NCI-H187 (cell line): Measurements from ENCODE around the gene KLF11.

Source experiments
- DNase-seq, 2 experiments: peaks; one replicate each; lab custom pipeline; 2025; lab: John Stamatoyannopoulos, UW

Gene KLF11

GRCh38 chr2:10043256-10043905 lies at the start of gene KLF11:
KLF11 (plus strand) TSS chr2:10043550; CDS start chr2:10043717, 167 bp downstream.
- DNase-seq = peak; percentile 97 to 98

DNA sequence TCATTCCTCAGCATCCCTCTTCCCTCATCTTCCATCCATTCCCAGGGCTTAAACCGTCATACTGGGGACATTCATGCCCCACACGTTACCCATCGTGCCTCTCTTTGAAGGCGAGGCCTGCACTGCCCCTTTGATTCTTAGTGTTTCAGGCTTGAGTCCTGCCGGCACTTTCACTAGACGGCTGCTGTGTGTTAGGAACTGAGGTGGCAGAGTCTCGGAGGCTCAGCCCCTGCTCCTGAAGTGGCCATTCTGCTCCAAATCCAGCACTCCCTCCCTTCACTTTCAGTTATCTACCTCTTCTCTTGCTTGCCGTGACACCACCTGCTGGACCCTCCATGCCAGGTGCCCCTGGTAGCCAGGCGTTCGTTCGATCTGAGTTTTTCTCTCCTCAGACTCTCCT lies 48.9 kb upstream of the KLF11 start:
- no peak for DNase-seq

DNA sequence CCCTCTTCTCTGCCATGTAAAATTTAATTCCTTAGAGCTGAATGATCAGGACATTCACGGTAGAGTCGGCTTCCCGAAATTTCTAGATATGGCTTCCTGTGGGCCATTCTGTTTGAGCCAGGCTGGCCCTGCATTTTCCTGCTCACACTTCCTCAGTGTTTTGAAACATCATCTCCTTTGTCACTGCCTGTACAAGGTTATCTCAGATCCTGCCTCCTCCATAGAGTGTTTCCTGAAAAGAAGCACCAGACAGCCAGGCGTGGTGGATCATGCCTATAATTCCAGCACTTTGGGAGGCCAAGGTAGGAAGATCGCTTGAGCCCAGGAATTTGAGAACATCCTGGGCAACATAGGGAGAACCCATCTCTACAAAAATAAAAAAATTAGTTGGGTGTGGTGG lies 48.3 kb upstream of the KLF11 start:
- DNase-seq = no peak

GRCh38 chr2:9996321-9996720 lies 47.0 kb upstream of the KLF11 start:
- no peak for DNase-seq

DNA sequence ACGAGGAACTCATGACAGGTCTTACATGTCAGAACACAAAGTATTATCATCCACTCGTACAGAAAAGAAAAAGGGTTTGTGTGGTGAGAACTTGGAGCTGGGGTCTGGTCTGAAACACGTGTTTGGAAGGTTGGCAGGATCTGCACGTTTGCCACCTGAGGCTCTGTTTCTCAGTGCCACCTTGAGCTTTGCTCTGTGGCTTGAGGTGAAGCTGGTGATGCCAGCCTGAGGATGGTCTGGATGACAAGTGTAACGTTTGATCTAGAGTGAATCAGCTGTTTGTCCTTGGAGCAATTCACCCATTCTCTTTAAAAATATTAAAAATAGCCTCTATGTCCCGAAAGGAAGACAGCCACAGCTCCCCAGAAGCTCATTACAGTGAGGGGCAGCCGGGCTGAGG lies 45.4 kb upstream of the KLF11 start:
- DNase-seq = no peak

DNA sequence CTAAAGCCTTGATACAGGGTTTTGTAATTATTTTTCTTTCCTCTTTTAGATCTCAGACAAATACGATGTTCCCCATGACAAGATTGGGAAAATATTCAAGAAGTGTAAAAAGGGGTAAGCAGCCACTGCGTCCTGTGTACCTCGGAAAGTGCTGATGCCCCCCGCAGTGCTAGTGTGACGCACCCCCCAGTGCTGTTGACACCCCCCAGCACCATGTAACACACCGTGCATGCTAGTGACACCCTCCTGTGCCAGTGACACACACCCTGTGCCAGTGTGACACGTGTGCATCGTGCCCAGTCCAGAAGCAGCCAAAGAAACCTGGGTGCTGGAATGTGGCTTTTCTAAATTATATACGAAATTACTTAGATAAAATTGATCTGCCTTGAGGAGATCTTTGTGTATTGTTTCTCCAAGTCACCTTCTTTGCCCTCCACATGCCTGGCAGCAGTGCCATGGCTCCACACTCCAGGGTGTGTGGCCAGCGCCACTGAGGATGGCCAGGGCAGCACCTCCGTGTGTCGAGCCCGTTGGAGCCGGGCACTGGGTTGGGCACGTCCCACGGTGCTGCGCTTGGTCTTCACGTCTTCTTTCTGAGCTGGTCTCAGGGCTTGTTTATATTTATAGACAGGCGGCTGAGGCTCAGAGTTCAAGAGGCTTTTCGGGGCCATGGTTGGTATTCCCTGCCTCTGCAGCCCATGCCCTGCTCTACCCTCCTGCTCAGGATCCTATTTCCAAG lies 44.3 kb upstream of the KLF11 start:
- DNase-seq = no peak

GRCh38 chr2:9999693-10000092 lies 43.7 kb upstream of the KLF11 start:
- no peak for DNase-seq

DNA sequence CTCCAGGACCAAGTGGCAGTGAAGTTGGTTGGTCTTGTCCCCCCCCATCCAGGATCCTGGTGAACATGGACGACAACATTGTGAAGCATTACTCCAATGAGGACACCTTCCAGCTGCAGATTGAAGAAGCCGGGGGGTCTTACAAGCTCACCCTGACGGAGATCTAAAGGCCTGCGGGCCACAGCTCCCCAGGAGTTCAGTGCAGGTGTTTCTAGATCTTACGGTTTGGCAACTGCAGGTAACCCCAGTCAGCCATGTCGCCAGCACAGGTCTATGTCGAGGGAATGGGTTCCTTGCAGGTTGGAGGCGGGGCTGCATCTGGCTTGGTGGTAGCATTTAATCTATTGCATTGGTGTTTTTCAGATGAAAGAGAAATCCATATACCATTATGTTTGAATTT lies 42.8 kb upstream of the KLF11 start:
- no peak for DNase-seq

GRCh38 chr2:10001586-10001985 lies 41.8 kb upstream of the KLF11 start:
- DNase-seq = no peak

GRCh38 chr2:10002109-10002508 lies 41.2 kb upstream of the KLF11 start:
- no peak for DNase-seq

GRCh38 chr2:10002681-10003080 lies 40.7 kb upstream of the KLF11 start:
- no peak for DNase-seq

- DNase-seq = no peak
Observed at GRCh38 chr2:10003206-10004125, 39.9 kb upstream of the KLF11 start.

DNA sequence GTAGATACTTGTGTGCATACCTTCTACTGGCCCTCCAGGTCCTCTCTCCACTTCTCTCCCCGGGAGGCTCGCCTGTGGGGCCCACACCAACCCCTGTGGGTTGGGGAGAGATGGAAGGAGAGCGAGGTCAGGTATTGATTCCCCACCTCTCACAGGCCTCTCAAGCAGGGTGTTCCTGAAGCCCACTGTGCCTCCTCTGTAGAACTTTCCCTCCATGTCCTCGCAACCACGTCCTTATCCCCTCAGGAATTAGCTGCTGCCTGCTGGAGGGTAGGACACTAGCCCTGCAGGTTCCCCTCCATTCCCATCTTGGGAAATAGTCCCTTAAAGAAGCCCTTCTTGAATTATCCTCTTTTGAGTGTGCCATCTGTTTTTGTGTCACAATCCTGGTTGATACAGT lies 38.9 kb upstream of the KLF11 start:
- DNase-seq = no peak

DNA sequence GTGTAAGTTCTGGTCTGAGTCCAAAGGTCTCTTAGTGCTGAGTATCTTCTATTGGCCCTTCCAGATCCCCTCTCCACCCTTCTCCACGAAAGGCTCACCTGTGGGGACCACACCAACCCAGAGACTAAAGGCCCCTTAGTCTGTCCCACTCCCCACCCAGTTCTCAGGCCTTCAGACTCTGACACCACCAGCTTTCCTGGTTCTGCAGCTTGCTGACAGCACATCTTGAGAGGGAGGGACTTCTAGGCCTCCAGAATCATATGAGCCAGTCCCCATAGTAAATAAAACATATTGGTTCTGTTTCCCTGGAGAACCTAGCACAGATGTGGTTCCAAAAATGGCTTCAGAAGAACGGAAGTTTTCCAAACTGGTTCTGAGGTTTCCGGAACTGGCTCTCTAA lies 38.5 kb upstream of the KLF11 start:
- no peak for DNase-seq

DNA sequence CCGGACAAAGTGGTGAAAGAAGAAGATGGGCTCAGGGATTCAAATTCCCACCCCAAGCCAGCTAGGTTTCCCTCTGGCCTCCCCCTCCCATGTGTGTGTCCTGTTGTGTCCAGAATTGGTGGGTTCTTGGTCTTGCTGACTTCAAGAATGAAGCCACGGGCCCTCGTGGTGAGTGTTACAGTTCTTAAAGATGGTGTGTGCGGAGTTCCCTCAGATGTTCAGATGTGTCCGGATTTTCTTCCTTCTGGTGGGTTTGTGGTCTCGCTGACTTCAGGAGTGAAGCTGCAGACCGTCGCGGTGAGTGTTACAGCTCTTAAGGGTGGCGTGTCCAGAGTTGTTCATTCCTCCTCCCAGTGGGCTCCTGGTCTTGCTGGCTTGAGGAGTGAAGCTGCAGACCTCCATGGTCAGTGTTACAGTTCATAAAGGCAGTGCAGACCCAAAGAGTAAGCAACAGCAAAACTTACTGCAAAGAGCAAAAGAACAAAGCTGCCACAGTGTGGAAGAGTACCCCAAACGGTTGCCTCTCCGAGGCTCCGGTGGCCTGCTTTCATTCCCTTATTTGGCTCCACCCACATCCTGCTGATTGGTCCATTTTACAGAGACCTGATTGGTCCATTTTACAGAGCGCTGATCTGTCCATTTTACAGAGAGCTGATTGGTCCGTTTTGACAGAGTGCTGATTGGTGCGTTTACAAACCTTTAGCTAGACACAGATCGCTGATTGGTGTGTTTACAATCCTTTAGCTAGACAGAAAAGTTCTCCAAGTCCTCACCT lies 37.7 kb upstream of the KLF11 start:
- DNase-seq = no peak

GRCh38 chr2:10006236-10007161 lies 36.9 kb upstream of the KLF11 start:
- no peak for DNase-seq

- no peak for DNase-seq
Observed at GRCh38 chr2:10007435-10007834, 35.9 kb upstream of the KLF11 start.

- DNase-seq = no peak
Observed at GRCh38 chr2:10007921-10008808, 35.2 kb upstream of the KLF11 start.

DNA sequence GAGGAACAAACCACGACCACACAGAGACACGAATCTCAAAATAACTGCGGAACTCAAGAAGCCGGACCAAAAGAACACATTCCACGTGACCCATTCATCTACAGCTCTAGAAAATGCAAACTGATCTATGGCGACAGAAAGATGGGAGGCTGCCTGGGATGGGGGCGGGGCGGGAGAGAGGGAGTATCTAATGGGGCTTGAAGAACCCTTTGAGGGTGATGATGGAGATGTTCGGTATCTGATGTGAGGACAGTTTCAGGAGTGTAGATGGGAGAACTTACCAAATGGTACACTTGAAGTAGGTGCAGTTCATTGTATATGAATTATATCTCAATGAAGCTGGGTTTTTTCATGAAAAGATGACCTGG lies 34.6 kb upstream of the KLF11 start:
- DNase-seq = no peak

DNA sequence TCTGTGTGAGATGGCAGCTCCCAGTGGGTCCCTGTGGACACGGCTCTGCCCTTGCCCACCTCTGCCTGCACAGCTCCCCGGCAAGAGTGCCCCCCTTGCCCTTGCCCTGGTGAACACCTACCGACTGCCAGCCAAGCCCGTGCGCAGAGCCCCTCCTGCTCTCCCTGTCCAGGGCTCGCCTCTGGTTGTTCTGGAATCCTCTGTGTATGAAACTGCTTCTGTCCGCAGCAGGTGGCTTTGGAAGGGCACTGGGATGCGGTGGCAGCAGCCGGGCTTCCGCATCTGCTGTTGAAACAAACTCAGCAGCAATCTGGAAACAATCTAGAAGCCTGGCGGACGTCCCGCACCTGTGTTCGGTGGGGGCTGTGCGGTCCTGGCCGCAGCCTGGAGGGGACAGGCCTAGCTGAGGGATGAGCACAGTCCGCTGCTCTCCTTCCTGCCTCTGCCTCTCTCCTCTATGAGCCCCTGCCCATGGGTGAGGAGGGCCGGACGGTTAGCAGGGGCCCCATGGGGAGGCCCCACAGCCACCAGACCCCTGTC lies 34.0 kb upstream of the KLF11 start:
- DNase-seq = no peak
